GM18499 (cell line): ENCODE measurements around the gene TAS2R40.
A peak's percentile ranks its signal among the peaks of the same experiment; 100 is the strongest.
"Not testable (repeated sequence)": the region's sequence is repeated elsewhere in the genome, so short reads cannot be mapped to it uniquely, and the experiment has no call there.

Source experiments
- ATAC-seq: cut with Tn5 transposase; IDR thresholded peaks from one replicate; pipeline ENCODE4 v1.9.1; 2021; ENCODE audit warnings: moderate number of reproducible peaks; ENCODE audit not compliant: insufficient read depth, unreplicated experiment

TAS2R40 gene

DNA sequence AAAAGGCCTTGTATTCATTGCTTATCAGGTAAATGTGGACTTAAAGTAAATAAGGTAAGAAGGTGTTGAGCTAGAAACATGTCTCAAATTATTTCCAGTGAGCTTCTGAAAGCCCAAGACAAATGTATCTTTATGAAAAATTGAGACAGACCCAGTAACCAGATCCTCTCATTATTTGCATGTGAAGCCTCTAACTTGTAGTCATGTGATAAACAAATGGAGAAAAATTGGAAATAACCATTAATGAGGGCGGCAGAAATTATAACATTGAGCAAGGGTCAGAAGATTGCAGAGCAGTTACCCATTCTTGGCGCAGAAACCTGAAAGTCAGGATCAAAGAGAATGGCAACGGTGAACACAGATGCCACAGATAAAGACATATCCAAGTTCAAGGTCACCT is at the start of gene TAS2R40:
TSS of gene TAS2R40 (plus strand) at position 301 of the 400 bp plus-strand sequence. CDS start at position 343, 42 bp downstream.
- no peak for ATAC-seq

DNA sequence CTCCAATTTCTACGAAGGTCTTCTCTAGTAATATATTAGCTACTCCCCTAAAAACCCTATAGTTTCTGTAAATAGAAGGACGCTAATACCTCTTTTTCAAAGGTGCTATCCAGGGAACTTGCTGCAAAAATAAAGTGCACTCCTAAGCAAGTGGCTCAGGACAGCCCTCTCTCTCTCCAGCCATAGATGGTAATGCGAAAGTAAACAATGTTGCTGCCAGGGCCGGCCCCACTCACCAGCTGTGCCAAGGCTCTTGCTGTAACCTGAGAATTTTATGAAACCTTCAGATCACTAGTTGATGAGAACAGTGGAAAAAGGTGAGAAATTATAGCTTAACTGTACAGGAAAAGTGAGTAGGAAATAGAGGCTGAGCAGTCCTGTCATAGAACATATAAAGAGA is 49.5 kb upstream of the TAS2R40 start:
- no peak for ATAC-seq

DNA sequence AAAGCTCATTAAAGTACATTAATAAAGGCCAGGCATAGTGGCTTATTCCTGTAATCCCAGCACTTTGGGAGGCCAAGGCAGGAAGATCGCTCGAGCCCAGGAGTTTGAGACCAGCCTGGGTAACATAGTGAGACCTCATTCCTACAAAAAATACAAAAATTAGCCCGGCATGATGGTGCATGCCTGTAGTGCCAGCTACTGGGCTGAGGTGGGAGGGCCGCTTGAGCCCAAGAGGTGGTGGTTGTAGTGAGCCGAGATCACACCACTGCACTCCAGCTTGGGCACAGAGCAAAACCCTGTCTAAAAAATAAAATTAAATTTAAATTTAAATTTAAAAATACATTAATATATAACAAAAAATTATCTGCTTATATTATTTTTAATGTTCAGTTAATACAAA is 45.7 kb upstream of the TAS2R40 start:
- no peak for ATAC-seq

DNA sequence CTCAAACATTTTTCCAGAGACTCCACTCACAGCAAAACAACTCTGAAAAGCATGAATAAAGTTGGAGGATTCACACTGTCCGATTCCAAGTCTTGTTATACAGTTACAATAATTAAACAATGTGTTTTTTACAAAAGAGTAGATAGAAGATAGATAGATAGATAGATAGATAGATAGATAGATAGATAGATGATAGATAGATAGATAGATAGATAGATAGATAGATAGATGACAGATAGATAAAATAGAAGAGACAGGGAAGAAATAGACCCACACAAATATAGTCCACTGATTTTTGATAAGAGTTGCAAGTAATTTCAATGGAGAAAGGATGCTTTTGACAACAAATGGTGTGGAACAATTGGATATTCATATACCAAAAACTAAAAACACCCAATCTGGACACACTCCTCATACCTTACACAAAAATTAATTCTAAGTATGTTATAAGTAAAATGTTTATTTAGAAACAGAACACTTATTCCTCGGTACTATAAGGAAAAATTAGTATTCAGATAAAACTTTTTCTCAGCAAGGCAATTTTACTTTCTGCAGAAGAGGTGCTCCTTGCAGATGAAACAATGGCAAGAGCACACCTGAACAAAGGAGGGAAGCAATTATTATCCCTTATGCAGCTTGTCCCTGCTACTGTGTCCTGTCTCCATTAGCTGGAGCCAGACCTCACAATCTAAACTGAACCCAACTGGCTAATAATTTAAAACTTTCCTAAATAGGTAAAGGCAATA is 44.3 kb upstream of the TAS2R40 start:
- ATAC-seq = no peak

DNA sequence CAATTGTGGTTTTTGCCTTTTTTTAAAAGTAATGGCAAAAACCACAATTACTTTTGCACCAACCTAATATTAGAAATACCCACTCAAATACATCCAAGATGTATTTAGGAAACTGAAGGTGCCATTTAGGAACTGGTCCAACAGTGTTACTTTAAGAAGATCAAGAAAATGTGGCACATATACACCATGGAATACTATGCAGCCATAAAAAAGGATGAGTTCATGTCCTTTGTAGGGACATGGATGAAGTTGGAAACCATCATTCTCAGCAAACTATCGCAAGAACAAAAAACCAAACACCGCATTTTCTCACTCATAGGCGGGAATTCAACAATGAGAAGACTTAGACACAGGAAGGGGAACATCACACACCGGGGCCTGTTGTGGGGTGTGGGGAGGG is 41.1 kb upstream of the TAS2R40 start:
- not testable (repeated sequence) for ATAC-seq

DNA sequence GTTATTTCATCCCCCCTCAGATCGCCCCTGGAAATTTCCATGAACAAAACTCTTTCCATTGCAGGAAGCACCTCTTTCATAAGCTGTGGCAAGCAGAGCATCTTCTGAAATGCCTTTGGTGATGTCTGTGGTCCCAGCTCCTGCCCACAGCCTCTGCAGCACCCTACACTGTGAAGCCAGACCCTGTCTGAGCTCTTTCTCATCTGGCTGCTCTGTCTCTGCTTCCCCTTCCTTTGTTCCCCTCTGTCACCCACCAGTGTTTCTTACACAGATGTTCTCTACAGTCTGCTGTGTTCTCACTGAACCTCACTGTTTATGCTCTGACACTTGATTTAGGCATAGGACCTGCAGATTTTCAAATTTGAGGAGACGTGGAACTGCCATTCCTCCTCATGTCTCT is 40.5 kb upstream of the TAS2R40 start:
- ATAC-seq = no peak

DNA sequence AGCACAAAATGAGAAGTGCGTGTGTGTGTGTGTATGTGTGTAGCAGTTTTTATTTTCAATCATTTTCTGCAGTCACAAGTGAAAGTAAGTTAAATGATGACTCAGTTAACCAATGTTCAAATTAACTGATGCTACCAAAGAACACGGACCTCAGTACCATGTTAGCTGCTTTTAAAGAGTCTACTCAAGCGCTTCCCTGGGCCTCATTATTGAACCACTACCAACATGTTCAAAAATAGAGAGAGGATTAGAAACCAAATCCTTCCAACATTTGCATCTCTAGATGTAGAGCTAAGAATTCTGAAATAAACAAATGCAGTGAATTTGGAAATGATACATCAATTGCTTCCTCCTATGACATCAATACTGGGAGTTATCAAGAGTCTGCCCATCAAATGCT is 38.8 kb upstream of the TAS2R40 start, which contains the start of gene TAS2R39:
TSS of gene TAS2R39 (plus strand) at position 396 of the 400 bp plus-strand sequence. CDS start at position 396, 0 bp downstream.
- ATAC-seq = no peak

DNA sequence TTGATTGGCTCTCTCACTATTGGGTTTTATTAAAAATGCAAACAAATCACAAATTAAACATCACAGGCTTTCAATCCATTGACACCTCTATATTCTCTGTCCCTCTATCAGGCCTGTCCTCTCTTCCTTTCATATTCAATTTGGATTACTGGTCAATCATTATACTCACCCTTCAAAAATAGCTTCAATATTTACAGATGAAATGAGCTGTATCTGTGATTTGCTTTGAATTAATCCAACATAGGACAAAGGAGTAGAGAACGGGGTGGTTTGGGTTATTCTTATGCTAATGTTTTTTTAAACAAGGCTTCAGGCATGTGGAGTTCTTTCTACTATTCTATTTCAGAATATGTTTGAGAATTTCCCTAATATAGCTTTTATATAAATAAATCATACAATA is 36.3 kb upstream of the TAS2R40 start:
- no peak for ATAC-seq

DNA sequence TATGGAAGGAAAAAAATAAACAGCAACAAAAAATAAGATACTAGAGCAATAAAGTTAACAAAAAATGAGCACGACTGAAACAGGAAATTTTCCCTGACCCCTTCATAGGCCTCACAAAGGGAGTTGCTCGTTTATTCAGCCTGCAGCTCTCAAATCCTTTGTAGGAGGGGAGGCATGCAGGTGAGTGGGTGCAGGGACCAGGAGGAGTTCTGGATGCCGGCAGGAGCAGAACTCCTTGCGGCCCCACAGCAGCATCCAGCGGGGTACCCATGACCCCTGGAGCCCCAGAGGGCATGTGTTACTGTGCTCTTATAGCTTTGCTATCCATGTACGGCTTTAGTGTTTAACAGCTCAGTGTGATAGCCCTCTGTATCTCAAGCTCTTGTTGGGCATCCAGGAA is 32.8 kb upstream of the TAS2R40 start:
- no peak for ATAC-seq

DNA sequence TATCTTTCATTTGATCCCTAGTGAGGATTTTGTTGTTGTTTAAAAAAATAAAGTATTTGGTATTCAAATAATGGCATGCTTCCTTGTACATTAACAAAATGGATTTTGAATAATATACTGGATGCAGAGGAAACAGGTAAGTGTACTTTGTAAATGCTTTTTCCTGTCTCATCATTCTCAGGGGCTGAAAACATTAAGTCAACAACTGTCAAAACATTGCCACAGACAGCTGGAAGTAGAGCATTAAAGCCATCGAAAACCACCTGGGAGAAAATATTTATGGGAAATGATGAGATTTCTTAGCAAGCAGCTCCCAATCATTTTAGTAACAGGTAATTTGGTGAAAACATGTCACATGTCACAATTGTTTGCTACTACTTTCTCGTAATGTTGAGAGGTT is 28.0 kb upstream of the TAS2R40 start:
- no peak for ATAC-seq

DNA sequence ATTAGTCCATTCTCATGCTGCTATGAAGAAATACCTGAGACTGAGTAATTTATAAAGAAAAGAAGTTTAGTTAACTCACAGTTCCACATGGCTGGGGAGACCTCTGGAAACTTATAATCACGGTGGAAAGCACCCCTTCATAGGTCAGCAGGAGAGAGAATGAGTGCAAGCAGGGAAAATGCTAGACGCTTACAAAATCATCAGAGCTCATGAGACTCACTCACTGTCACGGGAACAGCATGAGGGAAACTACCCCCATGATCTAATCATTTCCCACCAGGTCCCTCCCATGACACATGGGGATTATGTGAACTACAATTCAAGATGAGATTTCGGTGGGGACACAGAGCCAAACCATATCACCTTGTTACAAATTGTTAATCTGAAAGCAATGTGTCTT is 22.8 kb upstream of the TAS2R40 start:
- ATAC-seq = no peak

DNA sequence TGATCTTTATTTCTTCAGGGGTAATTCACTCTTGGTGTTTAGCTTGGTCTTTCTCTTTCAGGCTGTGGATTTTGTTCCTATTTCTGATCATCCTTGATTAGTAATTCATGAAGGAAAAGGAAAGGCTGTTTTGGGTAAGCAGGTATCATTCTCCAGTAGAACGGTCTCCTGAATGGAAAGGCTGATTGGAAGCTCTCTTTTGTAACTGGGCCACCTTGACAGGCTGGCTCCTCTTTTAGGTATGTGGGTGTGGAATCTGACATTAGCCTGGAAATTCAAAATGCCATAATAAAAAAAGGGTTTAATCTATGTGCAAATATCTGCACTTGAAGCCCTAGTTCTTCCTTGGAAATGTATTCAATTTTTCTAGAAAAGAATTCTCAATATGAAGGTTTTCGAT is 19.7 kb upstream of the TAS2R40 start:
- no peak for ATAC-seq

DNA sequence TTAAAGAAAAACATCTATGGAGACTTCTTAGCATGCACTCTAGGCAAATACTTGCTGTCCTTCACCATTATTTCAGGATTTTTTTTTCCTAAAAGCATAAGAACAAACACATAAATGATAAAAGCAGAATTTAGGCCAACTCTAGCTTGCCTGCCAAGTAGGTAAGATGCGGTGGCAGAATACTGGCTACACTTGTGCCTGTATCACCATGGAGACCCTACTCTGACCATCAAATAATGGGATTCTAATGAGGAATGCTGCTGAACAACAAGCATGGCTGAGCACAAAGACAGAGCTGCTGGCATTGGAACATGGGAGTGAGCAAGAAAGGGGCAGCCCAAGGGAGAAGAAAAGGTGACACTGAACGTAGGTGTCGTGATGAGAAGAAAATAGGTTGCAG is 18.5 kb upstream of the TAS2R40 start:
- ATAC-seq = no peak

DNA sequence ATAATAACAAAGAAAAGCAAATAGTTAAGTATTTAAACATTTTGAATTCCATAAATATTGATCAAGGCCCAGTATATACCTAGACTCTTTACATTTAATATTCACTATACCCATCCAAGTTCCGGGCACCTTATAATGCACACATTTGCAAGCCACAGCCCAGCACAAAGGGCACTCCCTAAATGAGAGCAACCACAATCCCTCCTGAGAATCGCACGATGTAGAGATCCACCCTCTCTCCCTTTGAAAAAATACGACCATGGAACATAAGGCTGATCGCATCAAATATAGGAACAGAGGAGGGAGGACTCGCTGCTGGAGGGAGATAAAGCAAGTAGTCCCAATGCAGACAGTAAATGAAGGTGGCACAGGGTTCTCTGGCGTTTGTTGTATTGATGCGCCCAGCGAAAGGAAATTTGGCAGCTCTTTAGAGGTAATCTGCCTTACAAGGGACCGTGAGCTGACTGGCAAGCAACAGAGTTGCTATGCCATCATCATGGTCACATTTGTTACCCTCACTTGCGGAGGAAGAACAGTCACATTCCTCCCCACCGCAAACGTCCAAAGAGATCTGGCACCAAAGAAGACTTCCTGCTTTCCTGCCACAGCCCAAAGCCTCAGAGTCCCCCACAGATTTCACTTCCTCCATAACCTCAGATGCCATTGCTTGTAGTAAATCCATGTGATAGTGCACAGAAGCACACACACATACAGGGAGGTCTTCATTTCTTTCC is 16.1 kb upstream of the TAS2R40 start:
- ATAC-seq = peak; percentile 62

DNA sequence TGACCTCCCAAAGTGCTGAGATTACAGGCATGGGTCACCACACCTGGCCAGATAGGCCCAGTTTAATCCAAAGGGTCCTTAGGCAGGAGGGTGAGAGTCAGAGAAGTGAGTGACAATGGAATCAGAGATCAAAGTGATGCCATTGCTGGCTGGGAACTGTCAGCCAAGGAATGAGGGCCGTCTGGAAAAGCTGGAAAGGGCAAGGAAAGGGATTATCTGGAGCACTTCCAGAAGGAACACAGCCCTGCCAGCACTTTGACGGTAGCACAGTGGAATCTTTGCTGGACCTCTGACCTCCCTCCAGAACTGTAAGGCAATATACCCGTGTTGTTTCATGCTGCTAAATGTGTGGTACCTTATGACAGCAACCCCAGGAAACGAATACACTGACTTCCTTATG is 11.3 kb upstream of the TAS2R40 start:
- ATAC-seq = no peak

DNA sequence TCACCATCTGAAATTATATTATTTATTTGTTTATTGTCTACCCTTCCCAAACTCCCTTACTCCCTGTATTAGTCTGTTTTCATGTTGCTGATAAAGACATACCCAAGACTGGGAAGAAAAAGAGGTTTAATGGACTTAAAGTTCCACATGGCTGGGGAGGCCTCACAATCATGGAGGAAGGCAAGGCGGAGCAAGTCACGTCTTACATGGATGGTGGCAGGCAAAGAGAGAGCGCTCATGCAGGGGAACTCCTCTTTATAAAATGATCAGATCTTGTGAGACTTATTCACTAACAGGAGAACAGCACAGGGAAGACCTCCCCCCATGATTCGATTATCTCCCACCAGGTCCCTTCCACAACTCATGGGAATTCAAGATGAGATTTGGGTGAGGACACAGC is 8.4 kb upstream of the TAS2R40 start:
- not testable (repeated sequence) for ATAC-seq

DNA sequence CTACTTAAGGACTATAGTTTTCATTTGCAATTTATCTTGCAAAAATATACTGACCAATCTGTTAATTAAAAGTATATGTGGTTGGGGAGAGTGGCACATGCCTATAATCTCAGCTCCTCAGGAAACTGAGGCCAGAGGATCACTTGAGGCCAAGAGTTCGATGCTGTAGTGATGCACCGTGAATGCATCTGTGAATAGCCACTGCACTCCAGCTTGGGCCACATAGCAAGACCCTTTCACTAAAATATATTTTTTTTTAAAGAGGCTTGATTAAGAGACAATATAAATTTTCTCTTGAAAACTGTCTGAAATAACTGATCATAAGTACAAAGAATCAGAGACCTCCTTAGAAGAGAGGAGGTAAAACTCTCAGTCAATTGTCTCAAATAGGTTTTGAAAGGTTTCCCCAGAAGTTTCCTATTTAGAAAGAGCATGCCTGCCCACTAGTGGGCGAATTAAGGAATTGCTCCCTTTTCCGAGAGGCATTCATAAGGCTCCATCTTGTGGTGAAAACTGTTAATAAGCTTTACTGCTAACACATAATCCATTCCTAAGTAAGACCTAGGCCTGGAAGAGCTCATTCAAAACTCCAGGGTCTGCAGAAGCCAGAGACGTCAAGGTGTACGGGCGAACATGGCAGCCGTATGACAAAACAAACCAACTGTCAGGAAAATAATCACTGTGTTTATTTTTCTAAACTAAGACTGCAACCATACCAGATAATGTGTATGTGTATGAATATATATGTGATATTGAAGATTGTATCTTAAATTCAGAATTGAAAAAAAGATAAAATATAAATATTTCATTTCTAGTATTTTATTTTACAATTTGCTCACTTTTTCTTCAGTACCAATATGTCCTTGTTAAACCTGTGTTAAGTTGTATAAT is 6.8 kb upstream of the TAS2R40 start:
- peak; percentile 94 for ATAC-seq

DNA sequence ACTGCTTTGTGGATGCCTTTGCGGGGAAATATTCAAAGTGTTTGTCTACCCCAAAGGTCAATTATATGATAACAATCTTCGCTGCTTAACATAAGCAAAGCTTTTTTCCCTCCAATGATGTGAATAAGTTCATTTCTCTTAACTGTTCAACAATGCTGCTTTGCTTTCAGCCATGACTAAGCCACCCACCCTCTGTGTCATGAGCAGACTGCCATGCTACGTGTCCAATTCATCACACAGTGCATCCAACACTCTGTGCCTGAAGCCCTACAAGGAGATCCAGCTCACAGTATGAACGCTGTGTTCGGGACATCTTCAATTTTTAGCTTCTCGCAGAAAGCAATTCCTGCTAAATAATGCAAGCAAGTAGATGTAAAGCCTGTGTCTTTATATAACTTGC is 5.7 kb upstream of the TAS2R40 start:
- no peak for ATAC-seq

DNA sequence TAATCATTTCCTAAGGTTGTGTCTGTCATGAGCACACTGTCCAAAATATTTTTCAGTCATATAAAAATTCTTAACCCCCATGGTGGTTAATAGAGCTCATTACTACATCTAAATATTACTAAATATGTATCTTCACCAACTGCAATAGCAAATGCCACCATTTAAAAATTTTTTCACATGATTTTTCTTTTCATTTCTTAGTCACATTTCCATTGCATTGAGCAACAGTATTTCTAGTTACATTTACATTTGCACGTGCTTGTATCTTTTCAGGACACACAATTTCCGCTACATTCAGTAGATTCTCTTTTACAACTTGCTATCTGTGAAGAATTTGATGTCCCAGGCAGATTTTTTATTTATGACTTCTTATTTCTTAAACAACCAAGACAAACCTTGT is 5.2 kb upstream of the TAS2R40 start:
- no peak for ATAC-seq

DNA sequence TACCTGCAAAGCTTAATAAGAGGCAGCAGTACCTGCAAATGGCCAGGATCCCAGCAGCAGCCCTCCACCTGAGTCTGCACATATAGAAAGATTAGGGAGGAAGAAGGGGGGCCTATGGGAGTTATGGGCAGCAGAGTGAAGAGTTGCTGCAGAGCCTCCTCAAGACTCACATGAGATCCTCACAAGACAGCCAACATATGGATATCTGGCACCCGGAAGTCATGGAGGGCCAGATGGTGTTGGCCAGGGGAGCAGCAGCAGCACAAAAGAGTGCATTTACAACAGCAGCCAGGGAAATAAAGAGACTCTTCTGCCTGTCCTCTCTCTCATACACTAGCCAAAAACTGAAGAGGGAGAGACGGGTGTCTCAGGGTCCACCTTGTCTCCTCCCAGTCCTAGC is 4.0 kb upstream of the TAS2R40 start:
- no peak for ATAC-seq

DNA sequence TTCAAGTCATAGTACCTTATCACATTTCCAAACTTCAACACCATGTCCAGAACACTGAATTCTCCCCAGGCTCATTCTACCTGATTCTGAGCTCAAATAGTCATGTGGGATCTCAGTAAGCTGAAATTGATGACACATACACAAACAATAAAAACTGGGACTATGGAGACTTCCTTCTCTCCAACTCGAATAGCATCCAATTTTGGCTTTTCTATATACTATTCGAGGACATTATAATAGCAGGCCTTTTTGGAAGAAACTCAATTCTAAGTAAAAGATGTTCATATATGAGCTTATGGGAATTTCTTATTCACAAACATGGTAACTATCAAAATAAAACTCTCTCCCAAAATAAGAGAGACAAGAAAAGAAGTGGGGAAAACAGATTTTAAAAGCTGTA is 551 bp upstream of the TAS2R40 start:
- ATAC-seq = no peak
